ENCODE measurements around the gene RETREG1.
"Not testable (repeated sequence)": the region's sequence is repeated elsewhere in the genome, so short reads cannot be mapped to it uniquely, and the experiment has no call there.

RETREG1 gene

DNA sequence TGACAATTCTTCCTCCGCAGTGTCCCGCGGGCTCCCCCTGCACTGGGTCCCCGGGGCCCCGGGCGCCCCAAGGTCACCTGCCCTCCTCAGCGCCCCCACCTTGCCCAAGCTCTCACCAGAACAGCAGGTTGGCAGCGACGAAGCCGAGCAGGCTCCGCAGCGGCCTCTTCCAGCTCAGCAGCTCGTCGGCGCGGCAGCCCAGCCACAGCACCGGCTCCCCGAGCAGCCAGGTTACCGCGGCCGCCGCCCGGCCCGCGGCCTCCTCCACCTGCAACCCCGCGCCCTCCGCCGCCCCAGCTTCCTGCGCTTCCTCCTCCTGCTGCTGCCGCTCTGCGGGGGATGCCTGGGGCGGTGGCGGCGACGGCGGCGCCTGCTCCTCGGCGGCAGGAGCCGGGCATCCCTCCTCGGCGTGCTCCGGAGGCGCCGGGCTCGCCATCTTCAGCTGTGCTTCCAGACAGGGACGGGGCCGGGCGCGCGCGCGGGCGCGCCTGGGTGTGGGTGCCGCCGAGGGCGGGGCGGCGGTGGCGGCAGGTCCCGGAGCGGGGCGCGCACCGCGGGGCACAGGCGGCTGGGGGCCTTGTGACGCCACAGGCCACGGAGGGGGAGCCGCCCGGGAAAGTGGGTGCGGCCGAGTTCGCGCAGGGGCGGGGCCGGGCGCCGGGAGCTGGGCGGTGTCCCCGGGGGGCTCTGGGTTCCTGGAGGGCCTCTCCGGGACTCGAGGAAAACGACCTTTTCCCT is at the start of gene RETREG1:
TSS of gene RETREG1 (minus strand) at position 462 of the 738 bp plus-strand sequence. CDS start at position 436, 26 bp downstream.
- DNase-seq, result peak; percentile 22

GRCh38 chr5:16666130-16666882 is 49.5 kb upstream of the RETREG1 start:
- DNase-seq, result no peak

- DNase-seq, result no peak
These were observed 48.8 kb upstream of the RETREG1 start for GRCh38 chr5:16665601-16666000.

- DNase-seq, result no peak
These were observed 47.6 kb upstream of the RETREG1 start for GRCh38 chr5:16664368-16664767.

- no peak for DNase-seq
These were observed 47.0 kb upstream of the RETREG1 start for GRCh38 chr5:16663840-16664239.

DNA sequence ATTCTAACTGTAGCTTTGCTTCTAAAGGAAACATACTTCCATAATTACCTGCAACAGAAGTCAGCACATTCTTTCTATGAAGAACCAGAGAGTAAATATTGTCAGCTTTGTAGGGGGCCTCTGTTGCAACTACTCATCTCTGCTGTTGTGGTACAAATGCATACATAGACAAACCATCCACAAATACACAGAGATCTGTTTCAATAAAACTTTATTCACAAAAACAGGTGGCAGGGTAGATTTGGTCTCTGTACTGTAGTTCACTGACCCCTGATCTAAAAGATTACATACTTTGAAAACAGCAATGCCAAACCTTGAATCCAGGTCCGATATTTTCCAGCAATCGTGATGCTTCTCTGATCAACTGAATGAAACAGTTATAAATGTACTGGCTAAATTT is 44.9 kb upstream of the RETREG1 start:
- no peak for DNase-seq

GRCh38 chr5:16660982-16661381 is 44.2 kb upstream of the RETREG1 start:
- no peak for DNase-seq

GRCh38 chr5:16659536-16659935 is 42.7 kb upstream of the RETREG1 start:
- no peak for DNase-seq

- no peak for DNase-seq
These were observed 39.9 kb upstream of the RETREG1 start for GRCh38 chr5:16656561-16657191.

DNA sequence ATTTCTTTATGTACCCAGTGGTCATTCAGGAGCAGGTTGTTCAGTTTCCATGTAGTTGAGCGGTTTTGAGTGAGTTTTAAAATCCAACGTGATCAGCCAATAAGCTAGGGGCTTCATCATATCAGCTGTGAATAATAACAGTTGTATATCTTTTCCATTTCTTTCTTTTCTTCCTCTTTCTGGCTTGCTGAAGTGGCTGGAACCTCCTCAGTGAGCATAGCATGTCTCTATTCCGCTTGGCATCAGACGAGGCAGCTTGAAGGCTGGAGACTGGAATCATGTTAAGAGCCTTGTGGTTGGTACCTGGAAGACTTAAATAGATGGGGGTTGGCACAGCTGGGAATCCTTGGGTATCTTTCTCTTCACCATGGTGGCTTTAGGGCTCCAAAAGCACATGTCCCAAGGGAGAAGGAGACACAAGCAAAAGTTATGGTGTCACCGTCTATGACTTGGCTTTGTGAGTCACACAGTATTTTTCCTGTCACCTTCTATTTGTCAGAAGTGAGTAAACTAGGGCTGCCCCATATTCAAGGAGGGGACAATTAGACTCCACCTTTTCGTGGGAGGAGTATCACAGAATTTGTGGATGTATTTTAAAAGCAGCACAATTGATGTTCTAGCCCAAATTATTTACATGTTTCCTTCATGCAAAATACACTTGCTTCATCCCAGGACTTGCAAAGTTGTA is 38.0 kb upstream of the RETREG1 start:
- DNase-seq, result no peak

DNA sequence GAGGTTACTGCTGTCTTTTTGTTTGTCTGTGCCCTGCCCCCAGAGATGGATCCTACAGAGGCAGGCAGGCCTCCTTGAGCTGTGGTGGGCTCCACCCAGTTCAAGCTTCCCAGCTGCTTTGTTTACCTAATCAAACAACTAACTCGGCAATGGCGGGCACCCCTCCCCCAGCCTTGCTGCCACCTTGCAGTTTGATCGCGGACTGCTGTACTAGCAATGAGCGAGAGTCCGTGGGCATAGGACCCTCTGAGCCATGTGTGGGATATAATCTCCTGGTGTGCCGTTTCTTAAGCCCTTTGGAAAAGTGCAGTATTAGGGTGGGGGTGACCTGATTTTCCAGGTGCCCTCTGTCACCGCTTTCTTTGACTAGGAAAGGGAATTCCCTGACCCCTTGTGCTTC is 31.9 kb upstream of the RETREG1 start:
- DNase-seq, result not testable (repeated sequence)

- no peak for DNase-seq
These were observed 27.6 kb upstream of the RETREG1 start for GRCh38 chr5:16644301-16644889.

- DNase-seq, result no peak
These were observed 26.1 kb upstream of the RETREG1 start for GRCh38 chr5:16642867-16643266.

DNA sequence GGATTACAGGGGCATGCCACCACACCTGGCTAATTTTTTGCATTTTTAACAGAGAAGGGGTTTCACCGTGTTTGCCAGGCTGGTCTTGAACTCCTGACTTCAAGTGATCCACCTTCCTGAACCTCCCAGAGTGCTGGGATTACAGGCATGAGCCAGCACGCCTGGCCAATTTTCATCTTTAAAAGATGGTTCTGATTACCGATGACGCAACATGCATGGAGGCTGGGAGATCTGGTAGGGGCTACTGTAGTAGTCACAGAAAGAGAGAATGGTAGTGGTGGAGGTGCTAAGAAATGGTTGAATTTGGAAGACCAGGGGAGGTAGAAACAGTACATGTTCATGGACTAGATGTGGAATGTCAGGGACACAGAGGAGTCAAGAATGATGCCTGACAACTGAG is 22.4 kb upstream of the RETREG1 start:
- no peak for DNase-seq

- DNase-seq, result peak; percentile 68
These were observed 11.6 kb upstream of the RETREG1 start for GRCh38 chr5:16628376-16628775.

DNA sequence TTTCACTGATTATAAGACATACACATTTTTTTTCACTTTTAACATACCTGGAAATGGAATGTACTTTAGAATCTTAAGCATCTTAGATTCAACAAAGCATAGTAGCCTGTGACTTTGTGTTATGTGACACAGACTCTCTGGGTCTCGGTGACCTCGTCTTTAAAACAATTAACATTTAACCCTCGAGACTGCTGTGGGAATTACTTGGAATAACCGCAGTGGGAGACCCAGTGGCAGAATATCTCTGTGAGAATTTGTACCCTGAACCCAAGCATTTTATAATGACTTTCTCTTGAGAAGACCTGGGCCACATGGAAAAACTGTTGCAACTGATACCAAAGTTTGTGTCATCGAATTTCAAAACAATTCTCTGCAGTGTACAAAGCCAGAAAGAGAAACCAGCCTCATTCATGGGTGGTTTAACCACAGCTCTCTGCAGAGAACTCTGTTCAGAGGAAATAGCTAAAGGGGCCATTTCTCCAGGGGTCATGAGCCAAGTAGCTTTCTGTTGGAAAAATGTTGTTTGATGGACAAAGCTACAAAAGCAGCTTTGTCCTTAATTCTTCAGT is 10.0 kb upstream of the RETREG1 start:
- DNase-seq, result no peak

GRCh38 chr5:16625096-16625495 is 8.3 kb upstream of the RETREG1 start:
- no peak for DNase-seq

DNA sequence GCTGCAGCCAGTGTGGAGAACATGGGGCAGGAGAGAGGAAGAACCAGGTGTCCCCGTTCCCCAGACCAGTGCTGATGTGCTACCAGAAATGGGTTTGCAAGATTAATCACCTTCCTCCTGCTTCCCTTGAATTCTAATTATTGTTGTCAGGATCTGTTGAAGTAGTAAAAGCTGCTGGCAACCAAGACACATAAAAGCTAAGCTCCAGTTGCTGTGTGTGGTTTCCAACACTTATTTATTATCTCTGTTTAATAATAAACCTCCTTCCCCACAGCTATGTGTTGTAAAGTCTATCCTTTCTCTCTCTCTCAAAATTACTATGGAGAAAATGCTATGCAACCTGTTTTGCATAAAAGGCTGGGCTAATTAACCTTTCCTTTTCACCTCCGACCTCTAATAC is 2.3 kb upstream of the RETREG1 start:
- DNase-seq, result no peak

- DNase-seq, result no peak
These were observed 1.5 kb upstream of the RETREG1 start for GRCh38 chr5:16618138-16618897.

- DNase-seq, result no peak
These were observed 624 bp upstream of the RETREG1 start for GRCh38 chr5:16617274-16617968.
